HG02763 (cell line): Measurements from ENCODE around the gene TRAK1.
"Not testable (repeated sequence)": the region's sequence is repeated elsewhere in the genome, so short reads cannot be mapped to it uniquely, and the experiment has no call there.

Experiments
- ATAC-seq: cut with Tn5 transposase; IDR thresholded peaks from one replicate; pipeline ENCODE4 v1.9.1; 2021; ENCODE audit warnings: mild to moderate bottlenecking, moderate library complexity; ENCODE audit not compliant: unreplicated experiment

TRAK1 gene

DNA sequence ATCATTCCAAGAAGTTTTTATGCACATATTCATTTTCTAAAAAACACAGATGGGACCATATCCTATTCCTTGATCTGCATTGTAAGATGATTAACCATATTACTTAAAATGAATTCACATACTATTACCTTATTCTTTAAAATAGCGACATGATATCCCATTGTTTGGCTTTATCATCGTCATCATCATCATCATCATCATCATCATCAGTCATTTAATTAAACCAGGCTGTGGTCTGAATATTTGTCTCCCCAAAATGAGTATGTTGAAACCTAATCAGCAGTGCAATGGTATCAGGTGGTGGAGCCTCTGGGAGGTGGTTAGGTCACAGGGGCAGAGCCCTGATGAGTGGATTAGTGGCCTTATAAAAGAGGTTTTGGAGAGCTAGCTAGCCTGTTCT is 4.4 kb downstream of the TRAK1 start:
- no peak for ATAC-seq

DNA sequence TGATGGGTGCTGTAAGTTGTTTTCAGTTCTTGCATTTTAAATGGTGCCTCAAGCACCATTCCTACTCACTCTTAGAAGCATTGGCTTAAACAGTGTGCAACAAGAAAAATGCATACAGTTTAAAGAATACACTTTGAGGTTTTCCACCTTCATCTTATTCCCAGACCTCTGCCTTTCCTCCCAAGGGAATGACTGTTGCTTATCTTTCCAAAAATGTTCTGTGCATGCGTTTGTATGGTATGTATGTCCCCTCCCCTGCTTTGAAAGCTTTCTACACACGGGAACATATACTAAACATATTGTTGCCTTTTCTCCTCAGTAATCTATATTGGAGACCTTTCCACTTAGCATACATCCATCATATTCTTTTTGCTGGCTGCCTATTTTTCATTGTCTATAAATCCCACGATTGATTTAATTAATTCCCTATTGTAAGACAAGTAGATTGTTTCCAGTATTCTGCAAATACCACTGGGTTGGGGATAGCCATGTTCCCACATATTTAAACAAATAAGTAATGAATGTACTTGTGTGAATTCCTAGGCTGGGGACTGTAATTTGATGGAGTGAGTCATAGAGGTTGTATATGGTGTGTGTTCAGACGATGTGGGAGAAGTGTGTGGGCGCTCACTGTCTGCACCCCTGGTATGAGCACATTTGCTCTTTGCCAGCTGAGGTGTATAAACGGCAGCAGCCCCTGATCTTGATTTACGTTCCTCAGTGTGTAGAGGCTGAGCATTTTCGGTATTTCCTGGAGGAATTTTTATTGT is 5.8 kb downstream of the TRAK1 start:
- no peak for ATAC-seq

DNA sequence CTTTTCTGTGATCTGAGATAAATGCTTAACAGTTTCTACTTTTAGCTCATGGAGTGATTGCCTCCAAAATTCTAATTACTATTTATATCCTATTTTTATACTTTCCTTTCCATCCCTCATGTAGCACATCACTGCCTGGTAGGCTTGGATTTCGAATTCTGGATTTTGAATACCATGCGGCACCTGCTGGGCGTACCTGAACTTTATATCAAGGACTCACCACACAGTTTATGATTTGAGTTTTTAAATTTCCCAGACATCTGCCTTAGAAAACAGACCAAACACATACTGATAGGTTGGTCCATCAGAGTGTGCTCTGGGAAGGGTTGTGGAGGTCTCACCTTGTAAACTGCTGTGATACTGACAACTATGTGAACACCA is 6.4 kb downstream of the TRAK1 start:
- ATAC-seq = no peak

DNA sequence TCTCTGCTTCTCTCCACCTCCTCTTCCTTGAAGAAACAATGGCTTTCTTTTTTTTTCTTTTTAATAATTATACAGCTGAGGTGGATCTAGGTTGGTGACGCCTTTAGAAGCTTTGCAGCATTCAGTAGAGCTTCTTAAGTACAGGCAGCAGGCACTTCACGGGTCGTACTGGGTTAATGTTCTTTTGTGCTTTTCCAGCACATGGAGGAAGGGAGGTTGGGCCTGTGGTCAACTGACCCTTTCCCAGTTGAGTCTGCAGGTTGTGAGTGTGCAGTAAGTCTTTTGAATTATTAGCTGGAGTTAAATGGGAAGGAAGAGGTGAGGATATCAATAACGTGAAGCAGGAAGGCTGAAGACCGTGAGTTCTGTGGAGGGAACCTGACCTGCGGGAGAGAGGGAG is 7.0 kb downstream of the TRAK1 start:
- ATAC-seq = no peak

DNA sequence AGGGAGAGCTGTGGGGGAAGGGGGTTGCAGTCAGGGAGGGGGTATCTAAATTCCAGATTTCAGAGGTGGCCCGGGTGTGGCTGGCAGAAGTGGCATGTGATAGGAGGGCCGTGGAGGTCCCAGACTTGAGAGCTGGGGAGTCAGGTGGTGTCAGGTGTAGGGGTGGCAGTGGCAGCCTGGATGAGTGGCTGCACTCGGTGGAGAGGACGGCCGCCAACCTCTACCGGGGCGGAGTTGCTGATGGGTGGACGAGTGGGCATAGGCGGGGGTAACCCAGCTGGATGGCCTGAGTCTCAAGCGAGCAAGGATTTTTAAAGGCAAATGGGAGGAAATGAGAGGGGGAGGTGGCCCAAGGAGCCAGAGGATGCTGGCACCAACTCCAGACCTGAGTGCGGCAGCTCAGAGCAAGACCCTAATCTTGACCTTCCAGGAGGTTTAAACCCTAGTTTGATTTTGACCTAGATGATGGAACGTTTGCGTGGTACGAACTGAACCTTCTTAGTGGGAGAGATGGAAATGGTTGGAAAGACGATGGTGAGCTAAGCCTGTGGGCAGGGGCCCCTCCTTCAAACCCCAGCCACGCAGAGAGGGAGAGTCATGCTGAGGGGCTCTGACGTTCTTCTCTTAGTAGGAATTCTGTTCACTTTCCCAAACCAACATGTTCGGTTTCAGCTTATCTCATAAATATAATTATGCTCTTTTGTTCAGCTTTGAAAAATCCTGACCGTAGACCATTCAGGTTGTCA is 8.0 kb downstream of the TRAK1 start:
- no peak for ATAC-seq

DNA sequence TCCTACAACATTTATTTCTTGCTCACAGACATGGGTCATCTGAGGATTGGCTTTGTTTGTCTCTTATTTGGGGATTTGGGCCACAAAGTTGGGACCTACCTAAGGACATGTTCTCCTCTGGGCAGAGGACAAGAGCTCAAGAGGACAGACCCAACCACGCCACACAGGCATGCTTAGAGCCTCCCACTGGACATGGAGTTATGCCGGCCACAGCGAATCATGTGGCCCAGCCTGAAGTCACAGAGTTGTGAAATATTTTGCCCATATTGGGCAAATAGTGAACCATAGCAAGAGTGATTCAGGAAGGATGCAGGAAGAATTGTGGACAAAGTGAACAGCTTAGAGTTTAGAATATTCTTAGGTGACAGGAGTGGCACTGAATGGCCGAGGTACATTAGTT is 9.9 kb downstream of the TRAK1 start:
- no peak for ATAC-seq

DNA sequence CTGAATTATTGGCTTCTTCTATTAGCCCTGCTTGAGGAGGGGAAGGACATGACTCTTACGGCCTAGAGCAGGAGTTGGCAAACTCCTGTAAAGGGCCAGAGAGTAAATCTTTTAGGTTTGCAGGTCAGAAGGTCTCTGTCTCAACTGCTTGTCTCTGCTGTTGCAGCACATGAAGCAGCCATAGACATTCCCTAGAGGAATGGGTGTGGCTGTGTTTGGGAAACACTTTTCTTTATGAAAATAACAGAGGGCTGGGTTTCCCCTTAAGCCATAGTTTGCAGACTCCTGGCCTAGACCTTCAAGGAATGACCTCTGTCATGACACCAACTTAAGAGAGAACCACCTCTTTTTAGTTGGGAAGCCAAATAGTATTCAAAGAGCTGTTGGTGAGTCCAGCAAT is 10.3 kb downstream of the TRAK1 start:
- ATAC-seq = no peak

DNA sequence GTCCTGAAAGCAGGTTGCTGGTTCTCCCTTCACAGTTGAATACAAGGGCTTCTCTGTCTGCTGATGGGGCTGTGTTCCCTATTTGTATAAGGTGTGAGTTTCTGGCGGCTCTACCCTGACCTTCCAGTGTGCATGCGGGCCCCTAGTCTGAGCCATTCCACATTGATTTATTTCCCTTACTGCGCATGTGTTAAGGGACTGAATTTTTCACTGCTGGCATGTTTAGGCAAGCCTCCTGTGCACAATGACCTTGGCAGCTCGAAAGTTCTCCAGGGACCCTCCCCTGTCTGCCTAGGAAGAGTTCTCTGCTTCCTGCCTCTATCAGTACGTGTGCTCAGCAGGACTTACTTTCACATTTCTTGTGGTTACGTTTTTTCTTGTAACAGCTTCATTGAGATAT is 11.4 kb downstream of the TRAK1 start:
- ATAC-seq = no peak

DNA sequence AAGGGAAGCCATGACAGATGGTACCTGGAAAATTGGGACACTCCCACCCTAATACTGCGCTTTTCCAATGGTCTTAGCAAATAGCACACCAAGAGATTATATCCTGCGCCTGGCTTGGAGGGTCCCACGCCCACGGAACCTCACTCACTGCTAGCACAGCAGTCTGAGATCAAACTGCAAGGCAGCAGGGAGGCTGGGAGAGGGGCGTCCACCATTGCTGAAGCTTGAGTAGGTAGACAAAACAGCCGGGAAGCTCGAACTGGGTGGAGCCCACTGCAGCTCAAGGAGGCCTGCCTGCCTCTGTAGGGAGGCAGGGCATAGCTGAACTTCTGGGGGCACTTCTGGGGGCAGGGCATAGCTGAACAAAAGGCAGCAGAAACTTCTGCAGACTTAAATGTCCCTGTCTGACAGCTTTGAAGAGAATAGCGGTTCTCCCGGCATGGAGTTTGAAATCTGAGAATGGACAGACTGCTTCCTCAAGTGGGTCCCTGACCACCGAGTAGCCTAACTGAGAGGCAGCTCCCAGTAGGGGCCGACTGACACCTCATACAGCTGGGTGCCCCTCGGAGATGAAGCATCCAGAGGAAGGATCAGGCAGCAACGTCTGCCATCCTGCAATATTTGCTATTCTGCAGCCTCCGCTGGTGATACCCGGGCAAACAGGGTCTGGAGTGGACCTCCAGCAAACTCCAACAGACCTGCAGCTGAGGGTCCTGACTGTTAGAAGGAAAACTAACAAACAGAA is 12.9 kb downstream of the TRAK1 start:
- not testable (repeated sequence) for ATAC-seq

DNA sequence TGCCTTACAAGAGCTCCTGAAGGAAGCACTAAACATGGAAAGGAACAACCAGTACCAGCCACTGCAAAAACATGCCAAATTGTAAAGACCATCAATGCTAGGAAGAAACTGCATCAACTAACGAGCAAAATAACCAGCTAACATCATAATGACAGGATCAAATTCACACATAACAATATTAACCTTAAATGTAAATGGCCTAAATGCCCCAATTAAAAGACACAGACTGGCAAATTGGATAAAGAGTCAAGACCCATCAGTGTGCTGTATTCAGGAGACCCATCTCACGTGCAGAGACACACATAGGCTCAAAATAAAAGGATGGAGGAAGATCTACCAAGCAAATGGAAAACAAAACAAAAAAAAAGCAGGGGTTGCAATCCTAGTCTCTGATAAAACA is 14.8 kb downstream of the TRAK1 start:
- ATAC-seq = not testable (repeated sequence)

DNA sequence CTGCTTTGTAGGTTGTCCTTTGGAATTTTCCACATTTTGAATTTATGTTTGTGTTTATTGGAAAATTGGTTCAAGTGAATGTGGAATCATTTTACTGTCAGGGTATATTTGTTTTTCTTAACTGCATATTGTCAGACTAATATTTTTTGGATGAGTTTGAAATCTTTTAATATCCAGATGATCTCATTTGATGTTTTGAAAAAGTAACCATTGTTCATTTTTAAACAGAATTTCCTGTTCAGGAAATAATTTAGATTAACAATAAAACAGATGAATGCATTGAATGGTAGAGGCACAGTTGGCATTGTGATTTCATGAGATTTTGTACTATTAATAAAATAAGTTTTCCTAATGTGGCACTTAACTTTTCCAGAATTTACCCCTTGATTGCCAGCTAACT is 15.5 kb downstream of the TRAK1 start:
- no peak for ATAC-seq

DNA sequence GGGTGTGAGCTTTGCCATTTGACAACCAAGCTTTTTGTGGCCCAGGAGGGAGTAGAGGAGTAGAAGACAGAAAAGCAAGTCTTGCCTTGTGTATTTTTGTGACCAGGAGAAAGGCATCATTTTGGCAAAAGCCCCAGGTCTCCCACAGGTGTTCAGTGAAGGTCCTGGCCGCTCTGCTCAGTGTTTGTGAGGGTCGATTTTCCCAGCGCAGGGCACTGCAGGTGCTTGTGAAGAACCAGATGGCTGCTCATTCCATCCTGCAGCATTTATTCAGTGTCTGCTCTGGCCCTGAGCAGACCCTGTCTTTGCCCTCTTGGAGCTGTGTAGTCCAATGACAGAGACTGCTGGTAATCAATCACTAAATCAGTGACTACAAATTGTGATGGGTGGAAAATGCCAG is 19.5 kb downstream of the TRAK1 start:
- ATAC-seq = no peak

DNA sequence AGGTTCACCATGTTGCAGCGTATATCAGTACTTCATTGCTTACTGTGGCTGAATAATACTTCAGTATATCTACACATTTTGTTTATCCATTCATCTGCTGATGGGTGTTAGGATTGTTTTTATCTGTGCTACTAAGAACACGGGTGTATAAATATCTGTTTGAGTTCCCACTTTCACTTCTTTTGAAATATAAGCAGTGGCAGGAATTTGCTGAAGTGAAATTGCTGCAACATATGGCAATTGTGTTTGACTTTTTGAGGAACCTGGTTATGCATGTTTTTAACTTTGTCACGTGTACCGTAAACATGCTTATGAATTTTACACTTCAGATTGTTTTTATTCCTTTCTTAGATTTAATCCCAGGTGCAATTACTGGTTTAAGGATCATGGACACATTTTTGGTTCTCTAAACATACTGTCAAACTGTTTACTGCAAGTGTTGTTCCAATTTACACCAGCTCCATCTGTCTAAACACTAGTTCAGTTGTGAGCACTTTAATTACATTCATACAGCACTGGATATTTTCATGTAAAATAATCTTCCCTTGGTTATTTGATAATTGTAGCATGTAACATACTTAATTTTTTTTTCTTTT is 23.1 kb downstream of the TRAK1 start:
- no peak for ATAC-seq

DNA sequence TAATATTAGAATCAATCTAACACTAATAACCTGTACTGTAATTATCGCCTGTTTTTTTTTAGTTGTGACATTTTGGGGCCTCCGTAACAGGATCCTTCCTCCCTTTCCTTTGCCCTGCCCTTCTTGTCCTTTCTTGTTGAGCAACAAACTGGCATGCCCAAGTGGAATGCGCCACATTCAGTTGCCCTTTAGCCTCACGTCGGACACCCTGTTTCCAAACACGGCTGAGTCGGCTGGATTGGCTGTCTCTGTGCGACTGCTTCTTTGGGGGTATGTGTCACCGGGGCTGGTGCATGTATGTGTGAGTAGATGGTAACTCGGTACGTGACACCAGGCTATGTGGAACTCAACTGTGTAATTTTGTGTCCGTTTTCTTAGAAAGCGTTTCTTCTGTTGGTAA is 24.1 kb downstream of the TRAK1 start:
- ATAC-seq = no peak

DNA sequence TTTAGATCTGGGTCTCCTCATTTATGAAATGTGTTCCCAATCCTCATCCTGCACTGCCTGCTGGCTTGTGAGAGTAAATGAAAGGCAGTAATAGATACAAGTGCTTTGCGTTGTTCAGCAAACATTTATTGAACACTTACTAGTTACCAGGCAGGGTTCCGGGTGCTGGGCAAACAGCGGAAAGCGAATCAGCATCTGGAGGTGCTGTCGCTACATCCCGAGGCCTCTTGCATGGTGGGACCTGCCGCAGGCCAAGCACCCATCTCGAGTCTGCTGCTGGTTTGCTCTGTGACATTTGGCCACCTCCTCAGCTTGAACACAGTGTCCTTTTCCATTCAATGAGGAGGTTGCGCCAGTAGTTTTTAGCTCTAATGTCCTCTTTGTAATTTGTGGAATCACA is 24.8 kb downstream of the TRAK1 start:
- no peak for ATAC-seq

DNA sequence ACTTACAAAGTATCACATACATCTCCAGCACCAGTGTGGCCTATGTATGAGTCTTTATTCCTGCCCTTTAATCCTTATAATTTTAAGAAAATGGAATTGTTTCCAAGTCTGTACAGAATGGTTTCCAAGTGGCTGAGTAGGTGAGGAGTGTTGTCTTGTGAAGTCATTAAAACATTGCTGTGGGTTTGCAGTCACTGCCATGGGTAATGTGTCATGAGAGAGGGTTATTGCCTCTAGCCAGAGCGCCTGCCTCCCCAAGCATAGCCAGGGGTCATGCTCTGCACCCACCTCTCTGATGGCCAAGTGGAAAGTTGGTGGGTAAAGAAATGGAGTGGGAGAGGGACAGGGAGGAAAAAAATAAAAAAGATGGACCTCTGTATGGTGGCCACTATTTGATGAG is 25.3 kb downstream of the TRAK1 start:
- no peak for ATAC-seq

DNA sequence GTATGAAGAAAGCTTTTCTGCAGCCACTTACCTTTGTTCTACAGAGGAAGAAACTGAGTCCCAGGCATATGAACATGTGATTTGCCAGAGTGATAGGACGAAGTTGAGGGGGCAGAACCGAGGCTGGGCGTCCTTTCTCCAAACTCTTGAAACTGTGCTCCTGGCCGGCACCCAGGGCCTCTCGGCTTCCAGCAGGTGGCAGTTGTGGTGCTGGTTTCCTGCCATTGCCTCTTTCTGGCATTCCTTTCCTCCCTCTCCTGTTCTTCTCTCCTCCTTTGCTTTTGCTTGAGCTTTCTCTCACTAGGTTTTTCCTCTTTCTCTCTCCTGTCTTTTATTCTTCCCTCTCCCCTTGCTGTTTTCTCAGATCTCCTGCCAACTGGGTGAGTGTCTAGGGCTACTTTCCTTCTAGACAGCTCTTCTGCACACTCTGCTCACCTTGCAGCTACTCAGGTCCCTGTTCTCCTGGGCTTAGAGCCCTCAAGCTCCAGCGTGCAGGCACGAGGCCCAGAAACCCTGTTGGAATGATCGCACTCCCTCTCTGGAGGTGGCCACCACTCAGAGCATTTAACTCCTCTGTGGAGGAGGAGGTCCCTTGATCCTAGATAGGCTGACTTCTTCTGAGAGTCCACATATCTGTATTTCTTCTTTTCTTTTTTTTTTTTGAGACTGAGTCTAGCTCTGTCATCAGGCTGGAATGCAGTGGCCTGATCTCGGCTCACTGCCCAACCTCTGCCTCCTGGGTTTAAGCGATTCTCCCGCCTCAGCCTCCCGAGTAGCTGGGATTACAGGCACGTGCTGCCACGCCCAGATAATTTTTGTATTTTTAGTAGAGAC is 26.2 kb downstream of the TRAK1 start:
- no peak for ATAC-seq

DNA sequence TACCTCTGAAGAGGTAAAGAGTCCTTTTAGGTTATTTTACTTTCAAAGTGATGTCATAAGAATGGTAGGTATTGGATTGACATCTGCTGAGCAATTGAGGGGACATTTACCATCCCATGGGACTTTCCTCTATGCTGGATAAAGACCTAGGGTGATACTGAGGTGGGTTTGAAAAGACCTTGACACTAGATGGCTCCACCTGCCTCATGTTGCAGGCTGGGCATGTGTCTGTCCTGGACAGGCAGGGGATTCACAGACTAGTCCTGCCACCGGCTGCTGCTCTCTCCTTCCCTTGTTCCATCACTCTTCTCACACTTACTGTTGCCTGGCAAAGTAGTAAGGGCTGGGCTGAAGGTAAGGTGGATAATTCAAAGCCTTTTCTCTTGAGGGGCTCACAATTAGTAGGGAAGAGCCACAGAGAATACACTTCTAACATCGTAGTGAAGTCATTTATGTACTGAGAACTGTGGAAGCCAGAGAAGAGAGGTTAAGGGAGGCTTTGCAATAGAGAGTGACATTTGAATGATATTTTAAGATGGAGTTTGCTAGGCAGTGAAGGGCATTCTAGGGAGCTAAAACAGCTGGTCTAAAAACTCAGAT is 27.7 kb downstream of the TRAK1 start:
- ATAC-seq = peak; percentile 67

DNA sequence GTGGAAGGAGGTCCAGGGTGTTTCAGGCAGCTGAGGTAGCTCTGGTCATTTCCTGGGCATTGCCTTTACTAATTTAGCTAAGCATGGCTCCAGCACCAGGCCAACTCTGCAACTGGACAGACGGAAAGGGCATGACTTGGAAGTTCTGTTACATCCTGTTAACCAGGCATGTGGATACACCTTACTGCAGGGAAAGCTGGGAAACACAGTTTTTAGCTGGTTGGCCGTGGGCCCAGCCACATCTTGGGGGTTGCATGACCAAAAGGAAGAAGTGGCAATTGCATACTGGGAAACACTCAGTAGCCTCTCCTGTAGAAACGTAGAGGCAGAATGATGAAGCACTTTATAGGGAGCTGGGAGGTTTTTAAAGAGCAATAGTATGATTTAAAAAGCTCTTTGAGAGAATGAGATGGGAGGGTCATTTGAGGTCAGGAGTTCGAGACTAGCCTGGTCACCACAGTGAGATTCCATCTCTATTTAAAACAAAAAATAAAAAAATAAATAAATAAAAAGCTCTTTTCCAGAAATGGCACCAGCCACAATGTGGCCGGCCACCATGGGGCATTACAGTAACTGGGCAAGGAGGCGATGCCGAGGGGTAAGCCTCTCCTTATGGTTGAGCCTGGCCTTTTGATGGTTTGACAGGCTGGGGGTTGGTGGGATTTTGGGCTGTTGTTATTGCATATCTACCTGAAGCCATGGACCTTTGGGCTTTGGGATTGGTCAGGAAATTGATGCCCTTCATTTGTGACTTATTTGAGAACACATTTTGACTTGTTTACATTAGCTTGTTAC is 28.6 kb downstream of the TRAK1 start:
- no peak for ATAC-seq
